H1 (cell line): ENCODE measurements around the gene CEP192. TPM values are rescaled to one million over a fixed set of nuclear protein-coding genes. Genes with fewer than 3 reads are reported as not detected.

ENCODE experiments used
- CTCF ChIA-PET: fragments of 300-600 bp; sonication (Branson Sonifier 250); formaldehyde crosslinking; loops from one replicate; lab custom pipeline; 2021; ENCODE audit not compliant: partially characterized antibody; lab: Charles Lee
- POLR2A ChIA-PET: fragments of 300-600 bp; sonication (Branson Sonifier 250); formaldehyde crosslinking; loops from one replicate; lab custom pipeline; 2021; ENCODE audit warnings: inconsistent platforms; ENCODE audit not compliant: partially characterized antibody; lab: Charles Lee
- DNase-seq, 2 experiments: peaks; one replicate each; pipeline versions ENCODE4 v3.0.0 to v3.0.0-alpha.2; 2010 to 2022; ENCODE audit warnings: low spot score in 2 of 2, low read depth in 1 of 2, mixed read lengths in 1 of 2
- FAIRE-seq: peaks from 2 replicates; lab custom pipeline; 2011; peaks lifted over from hg19 to GRCh38; lab: Jason Lieb, UNC
- H2AFZ ChIP-seq: 2 replicates; pipeline ENCODE4 v1.8.1; 2012; ENCODE audit warnings: low read length, inconsistent platforms
- H2AK5ac ChIP-seq: 2 replicates; pipeline ENCODE4 v1.6.1; 2013; ENCODE audit warnings: low read depth, low read length
- H2BK120ac ChIP-seq: replicated peaks from 2 replicates; pipeline ENCODE3; 2013; ENCODE audit warnings: low read depth, low read length, inconsistent platforms
- H2BK12ac ChIP-seq: 2 replicates; pipeline ENCODE4 v1.6.1; 2013; ENCODE audit warnings: low read depth, low read length
- H2BK15ac ChIP-seq: 2 replicates; pipeline ENCODE4 v1.6.1; 2013; ENCODE audit warnings: low read length
- H2BK20ac ChIP-seq: 2 replicates; pipeline ENCODE4 v1.6.1; 2013; ENCODE audit warnings: low read length
- H2BK5ac ChIP-seq: 2 replicates; pipeline ENCODE4 v1.6.1; 2013; ENCODE audit warnings: low read depth, low read length
- H3K14ac ChIP-seq: 2 replicates; pipeline ENCODE4 v1.6.1; 2013; ENCODE audit warnings: inconsistent platforms; ENCODE audit not compliant: insufficient read length
- H3K18ac ChIP-seq: 2 replicates; pipeline ENCODE4 v1.6.1; 2013; ENCODE audit warnings: low read length; ENCODE audit errors: extremely low read depth
- H3K23ac ChIP-seq: 2 replicates; pipeline ENCODE4 v1.6.1; 2013; ENCODE audit warnings: inconsistent platforms; ENCODE audit not compliant: insufficient read length
- H3K23me2 ChIP-seq: 2 replicates; pipeline ENCODE4 v1.6.1; 2013; ENCODE audit warnings: low read depth, low read length
- H3K27ac ChIP-seq: 2 replicates; pipeline ENCODE4 v1.6.1; 2011; ENCODE audit warnings: low read depth, low read length, inconsistent platforms
- H3K27me3 ChIP-seq, 4 experiments: replicated peaks in 1 of 4; 1 replicate in 1 of 4; 2 replicates in 3 of 4; pipeline versions ENCODE4 v1.6.1 to v1.8.1; 2011 to 2013; ENCODE audit warnings: low read length in 3 of 4, mild to moderate bottlenecking in 3 of 4, inconsistent platforms in 2 of 4, mixed read lengths in 2 of 4, moderate library complexity in 1 of 4; ENCODE audit not compliant: control insufficient read depth in 3 of 4, insufficient read depth in 3 of 4; ENCODE audit errors: extremely low read depth in 1 of 4
- H3K36me3 ChIP-seq, 4 experiments: 2 replicates each; pipeline versions ENCODE4 v1.6.1 to v1.8.1; 2011 to 2013; ENCODE audit warnings: mild to moderate bottlenecking in 4 of 4, low read length in 3 of 4, moderate library complexity in 2 of 4, control low read depth in 1 of 4, inconsistent platforms in 1 of 4; ENCODE audit not compliant: insufficient read depth in 4 of 4, control insufficient read depth in 2 of 4
- H3K4ac ChIP-seq: replicated peaks from 2 replicates; pipeline ENCODE3; 2013; ENCODE audit warnings: low read length, low read depth, mixed read lengths, inconsistent platforms; ENCODE audit not compliant: insufficient read length
- H3K4me1 ChIP-seq, 4 experiments: replicated peaks in 1 of 4; 1 replicate in 1 of 4; 2 replicates in 3 of 4; pipeline versions ENCODE4 v1.6.1 to v1.8.1; 2011 to 2013; ENCODE audit warnings: low read length in 3 of 4, inconsistent platforms in 2 of 4, mixed read lengths in 1 of 4; ENCODE audit not compliant: insufficient read depth in 4 of 4, control insufficient read depth in 3 of 4
- H3K4me2 ChIP-seq, 2 experiments: 2 replicates each; pipeline versions ENCODE4 v1.6.1 to v1.8.1; 2011 to 2013; ENCODE audit warnings: low read depth in 2 of 2, low read length in 2 of 2, control low read depth in 1 of 2, inconsistent platforms in 1 of 2, mild to moderate bottlenecking in 1 of 2; ENCODE audit not compliant: insufficient read depth in 1 of 2
- H3K4me3 ChIP-seq, 4 experiments: fragments of 200-600, 300-600 bp in 1 of 4; sonication (generic), shearing (Covaris generic), sonication (Bioruptor Twin) in 1 of 4; 2 replicates each; pipeline versions ENCODE4 v1.5.1 to v1.8.1; 2011 to 2016; ENCODE audit warnings: low read length in 4 of 4, low read depth in 3 of 4, control low read depth in 2 of 4, inconsistent platforms in 2 of 4, mild to moderate bottlenecking in 2 of 4, mixed read lengths in 1 of 4, moderate library complexity in 1 of 4; ENCODE audit not compliant: insufficient read depth in 2 of 4; ENCODE audit errors: extremely low read depth in 1 of 4
- H3K56ac ChIP-seq: replicated peaks from 2 replicates; pipeline ENCODE3; 2013; ENCODE audit warnings: low read depth, mild to moderate bottlenecking, mixed read lengths, low read length, inconsistent platforms; ENCODE audit not compliant: insufficient read length
- H3K79me1 ChIP-seq: 2 replicates; pipeline ENCODE4 v1.6.1; 2013; ENCODE audit warnings: low read depth, low read length, control low read depth
- H3K79me2 ChIP-seq, 2 experiments: 2 replicates each; pipeline versions ENCODE4 v1.6.1 to v1.8.1; 2012 to 2013; ENCODE audit warnings: low read length in 2 of 2, mild to moderate bottlenecking in 2 of 2, inconsistent platforms in 1 of 2; ENCODE audit not compliant: insufficient read depth in 2 of 2, control insufficient read depth in 1 of 2
- H3K9ac ChIP-seq, 4 experiments: replicated peaks in 1 of 4; 1 replicate in 1 of 4; 2 replicates in 3 of 4; pipeline versions ENCODE4 v1.6.1 to v1.8.1; 2011 to 2013; ENCODE audit warnings: low read depth in 3 of 4, low read length in 3 of 4, control low read depth in 2 of 4, mild to moderate bottlenecking in 2 of 4, moderate library complexity in 2 of 4, inconsistent platforms in 1 of 4; ENCODE audit errors: extremely low read depth in 1 of 4
- H3K9me3 ChIP-seq, 2 experiments: 2 replicates each; pipeline versions ENCODE4 v1.6.1 to v1.8.1; 2012 to 2013; ENCODE audit warnings: mild to moderate bottlenecking in 2 of 2, moderate library complexity in 2 of 2, control low read depth in 1 of 2, inconsistent platforms in 1 of 2, low read depth in 1 of 2, low read length in 1 of 2, mixed read lengths in 1 of 2; ENCODE audit not compliant: insufficient read depth in 2 of 2
- H4K20me1 ChIP-seq, 2 experiments: replicated peaks in 1 of 2; 2 replicates each; pipeline versions ENCODE3 to v1.8.1; 2011 to 2013; ENCODE audit warnings: inconsistent platforms in 2 of 2, low read length in 2 of 2, mild to moderate bottlenecking in 1 of 2; ENCODE audit not compliant: insufficient read depth in 2 of 2, control insufficient read depth in 1 of 2
- H4K5ac ChIP-seq: 2 replicates; pipeline ENCODE4 v1.6.1; 2013; ENCODE audit warnings: low read length, low read depth, mixed read lengths, inconsistent platforms; ENCODE audit not compliant: insufficient read length
- H4K8ac ChIP-seq: 2 replicates; pipeline ENCODE4 v1.8.0; 2013; ENCODE audit warnings: mild to moderate bottlenecking, moderate library complexity, low read length, inconsistent platforms; ENCODE audit not compliant: insufficient read depth; ENCODE audit errors: extremely low read depth
- H4K91ac ChIP-seq: replicated peaks from 2 replicates; pipeline ENCODE3; 2013; ENCODE audit warnings: low read length, mixed read lengths, inconsistent platforms; ENCODE audit not compliant: insufficient read length
- POLR2A ChIP-seq, 2 experiments: IDR thresholded peaks; 1 replicate in 1 of 2; 2 replicates in 1 of 2; pipeline ENCODE4 v1.6.1; 2011; ENCODE audit warnings: low read depth in 2 of 2, low read length in 2 of 2, mild to moderate bottlenecking in 2 of 2; ENCODE audit errors: control extremely low read depth in 1 of 2
- WGBS, 2 experiments: shearing (Covaris generic) in 1 of 2; methylation state at CpG; one replicate each; pipeline versions ENCODE4 v1.1.6 to v1.1.7; 2013 to 2015; ENCODE audit warnings: low lambda C conversion rate in 2 of 2, mixed read lengths in 2 of 2, inconsistent platforms in 1 of 2, low coverage in 1 of 2, missing lambda C conversion rate in 1 of 2; ENCODE audit not compliant: insufficient replicate concordance in 2 of 2, insufficient coverage in 1 of 2, insufficient read length in 1 of 2; ENCODE audit errors: extremely low coverage in 1 of 2, missing lambda C conversion rate in 1 of 2; 5-methylcytosine and 5-hydroxymethylcytosine counted together
- polyA plus RNA-seq, 7 experiments: library from polyadenylated mRNA; depleted of rRNA in 3 of 7; stranded (reverse) in 5 of 7; unstranded in 2 of 7; fragments of >200 nt in 5 of 7; fragments of 200-250 nt in 2 of 7; gene quantifications; 1 replicate in 5 of 7; 2 replicates in 1 of 7; 4 replicates in 1 of 7; pipeline versions ENCODE4 v1.2.1 to v1.2.3, GENCODE V29; 2011 to 2013; ENCODE audit warnings: missing spikeins in 2 of 7, mixed read lengths in 2 of 7
- total RNA-seq: library from RNA; stranded (reverse); fragmentation: NEBNext Ultra II Directional; extraction: Animal tissue kit (Norgen Biotek cat#: 25700); gene quantifications from 2 replicates; pipeline ENCODE4 v1.2.1, GENCODE V29; 2021

CEP192 gene
- total and polyA plus RNA-seq, 2 of the 8 experiments (the other 6 are each of a cell fraction or from before 2014, with no cell fraction given), result 13.4 to 23.1 TPM

GRCh38 chr18:13054336-13054735, 63.2 kb downstream of the CEP192 start:
- no peak overlapping the region for H3K18ac ChIP-seq
- H2BK15ac ChIP-seq, result no peak overlapping the region
- H3K9me3 ChIP-seq, result no peaks in the 10 kb centered on the region
- no peak overlapping the region for H2BK120ac ChIP-seq
- no peak overlapping the region for H4K5ac ChIP-seq
- no peak overlapping the region for H3K4ac ChIP-seq
- no peak overlapping the region for H3K23ac ChIP-seq
- H3K79me2 ChIP-seq, result no peaks in the 10 kb centered on the region
- POLR2A ChIA-PET, result no interaction called here
- H3K56ac ChIP-seq, result no peak overlapping the region
- no peaks in the 10 kb centered on the region for H3K27me3 ChIP-seq
- H3K27ac ChIP-seq, result no peak overlapping the region
- H3K4me3 ChIP-seq, result no peak overlapping the region
- no peak overlapping the region for H2AK5ac ChIP-seq
- no peaks in the 10 kb centered on the region; the same call in 1 of the 2 replicates for H3K79me1 ChIP-seq
- FAIRE-seq (no peak), DNase-seq (no peak)
- WGBS, 2 experiments, result 82% methylated on average over 2 of the region's 2 CpGs; no CpG with 5 or more reads in 1 of the 2 experiments
- no peak overlapping the region for H3K14ac ChIP-seq
- H3K4me2 ChIP-seq, result no peak overlapping the region
- H2BK12ac ChIP-seq, result no peak overlapping the region
- H3K36me3 ChIP-seq, result peaks cover 4 to 42% (median 28%) of the 10 kb centered on the region in 4 experiments; a peak in 7 of 8 replicates
- no peak overlapping the region for H4K8ac ChIP-seq
- no peak overlapping the region for H2BK20ac ChIP-seq
- no peak overlapping the region for H4K91ac ChIP-seq
- no peak overlapping the region for H2AFZ ChIP-seq
- CTCF ChIA-PET, result interaction anchor here (0.6 to 0.8 kb wide), 2 partner anchors 106 to 249 kb away, joined by 3 read pairs; no protein-coding TSS in a partner anchor
- no peak overlapping the region for H2BK5ac ChIP-seq
- H4K20me1 ChIP-seq, result peaks cover 0 to 2% of the 10 kb centered on the region in 2 experiments
- no peaks in the 10 kb centered on the region for H3K4me1 ChIP-seq
- no peak overlapping the region for H3K9ac ChIP-seq
- no peaks in the 10 kb centered on the region for H3K23me2 ChIP-seq
- TF ChIP-seq POLR2A (IDR thresholded peaks at IDR 0.05; ENCODE audit: control extremely low read depth in 1 of 2, low read depth in 2 of 2, low read length in 2 of 2), result no peak
